ENCODE results near the gene C19orf53. TPM values are rescaled to one million over a fixed set of nuclear protein-coding genes. Genes with fewer than 3 reads are reported as not detected.
A peak's percentile ranks its signal among the peaks of the same experiment; 100 is the strongest.

C19orf53 gene
- polyA plus RNA-seq, 3 donors, result 125 to 156 (median 132) TPM

DNA sequence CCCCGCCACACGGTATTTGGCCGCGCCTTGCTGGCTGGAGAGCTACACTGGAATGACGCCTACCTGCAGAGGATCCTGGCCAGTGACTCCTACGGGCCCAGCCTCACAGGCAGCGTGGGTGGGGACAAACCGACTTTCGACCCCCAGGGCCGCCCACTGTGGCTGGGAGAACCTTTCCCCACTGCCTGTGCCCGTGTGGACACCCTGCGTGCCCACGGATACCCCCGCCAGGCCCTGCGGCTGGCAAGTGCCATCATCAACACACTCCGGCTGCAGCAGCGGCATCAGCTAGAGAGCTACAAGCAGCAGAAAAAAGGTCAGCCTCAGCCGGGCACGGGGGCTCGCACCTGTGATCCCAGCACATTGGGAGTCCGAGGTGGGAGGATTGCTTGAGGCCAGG, 40.3 kb downstream of the C19orf53 start:
- Histone ChIP-seq H3K9ac (ENCODE audit: insufficient read depth, low read length, poor library complexity, severe bottlenecking) (no peak overlapping the region), H3K27ac (ENCODE audit: low read depth in 1 of 2, low read length in 2 of 2) (no peak overlapping the region), H3K9me3 (replicated peaks in 1 of 2; ENCODE audit: control insufficient read depth in 1 of 2, insufficient read depth in 1 of 2, low read length in 2 of 2) (no peaks in the 10 kb centered on the region), H4K20me1 (ENCODE audit: insufficient read depth, low read length) (no peaks in the 10 kb centered on the region), H3K79me2 (ENCODE audit: insufficient read depth, low read length) (no peaks in the 10 kb centered on the region), H3K4me2 (replicated peaks; ENCODE audit: extremely low read depth, low read length, poor library complexity, severe bottlenecking) (no peak overlapping the region), H3K27me3 (ENCODE audit: control insufficient read depth in 2 of 2, insufficient read depth in 2 of 2, low read length in 2 of 2) (no peaks in the 10 kb centered on the region), H3K36me3 (replicated peaks in 1 of 2; ENCODE audit: control insufficient read depth in 1 of 2, insufficient read depth in 2 of 2, low read length in 2 of 2) (peaks cover 0 to 7% of the 10 kb centered on the region in 2 donors), H3K4me1 (ENCODE audit: control insufficient read depth in 1 of 2, insufficient read depth in 2 of 2, low read length in 2 of 2) (peaks cover 9 to 29% of the 10 kb centered on the region in 2 donors), H3K4me3 (replicated peaks in 1 of 3; ENCODE audit: low read depth in 2 of 3, low read length in 3 of 3) (no peak overlapping the region), H2AFZ (ENCODE audit: insufficient read depth, low read depth, low read length, poor library complexity, severe bottlenecking) (no peak overlapping the region)
- TF ChIP-seq, protein P1, sequence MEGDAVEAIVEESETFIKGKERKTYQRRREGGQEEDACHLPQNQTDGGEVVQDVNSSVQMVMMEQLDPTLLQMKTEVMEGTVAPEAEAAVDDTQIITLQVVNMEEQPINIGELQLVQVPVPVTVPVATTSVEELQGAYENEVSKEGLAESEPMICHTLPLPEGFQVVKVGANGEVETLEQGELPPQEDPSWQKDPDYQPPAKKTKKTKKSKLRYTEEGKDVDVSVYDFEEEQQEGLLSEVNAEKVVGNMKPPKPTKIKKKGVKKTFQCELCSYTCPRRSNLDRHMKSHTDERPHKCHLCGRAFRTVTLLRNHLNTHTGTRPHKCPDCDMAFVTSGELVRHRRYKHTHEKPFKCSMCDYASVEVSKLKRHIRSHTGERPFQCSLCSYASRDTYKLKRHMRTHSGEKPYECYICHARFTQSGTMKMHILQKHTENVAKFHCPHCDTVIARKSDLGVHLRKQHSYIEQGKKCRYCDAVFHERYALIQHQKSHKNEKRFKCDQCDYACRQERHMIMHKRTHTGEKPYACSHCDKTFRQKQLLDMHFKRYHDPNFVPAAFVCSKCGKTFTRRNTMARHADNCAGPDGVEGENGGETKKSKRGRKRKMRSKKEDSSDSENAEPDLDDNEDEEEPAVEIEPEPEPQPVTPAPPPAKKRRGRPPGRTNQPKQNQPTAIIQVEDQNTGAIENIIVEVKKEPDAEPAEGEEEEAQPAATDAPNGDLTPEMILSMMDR (IDR thresholded peaks at IDR 0.05), result no peak
- H3K36me3 Mint-ChIP-seq, result peaks cover 10 to 41% of the 10 kb centered on the region in 2 donors
- DNase-seq, result no peak
- intact Hi-C loops (cut with micrococcal nuclease), result no loop called here
- whole genome bisulfite sequencing (ENCODE audit: insufficient coverage), result 88% methylated on average over 16 of the region's 21 CpGs
- no peak overlapping the region for H3K27ac Mint-ChIP-seq
- peaks cover 0 to 3% (median 0%) of the 10 kb centered on the region in 7 donors for H3K9me3 Mint-ChIP-seq
- no peaks in the 10 kb centered on the region for H3K27me3 Mint-ChIP-seq (ENCODE audit: low read depth in 3 of 3)
- peaks cover 31% of the 10 kb centered on the region for H3K4me1 Mint-ChIP-seq
- no peak overlapping the region for H3K4me3 Mint-ChIP-seq

- Mint-ChIP-seq H3K9me3 (peaks cover 0 to 3% (median 0%) of the 10 kb centered on the region in 7 donors), H3K27me3 (ENCODE audit: low read depth in 3 of 3) (peaks cover 0 to 1% (median 0%) of the 10 kb centered on the region in 3 donors), H3K4me1 (peaks cover 31% of the 10 kb centered on the region), H3K36me3 (peaks cover 13 to 48% of the 10 kb centered on the region in 2 donors), H3K4me3 (peak overlapping the region in 1 of 2 donors; percentile 66), H3K27ac (no peak overlapping the region)
- Histone ChIP-seq H3K4me1 (ENCODE audit: control insufficient read depth in 1 of 2, insufficient read depth in 2 of 2, low read length in 2 of 2) (peaks cover 9 to 29% of the 10 kb centered on the region in 2 donors), H3K9ac (ENCODE audit: insufficient read depth, low read length, poor library complexity, severe bottlenecking) (no peak overlapping the region), H3K4me3 (replicated peaks in 1 of 3; ENCODE audit: low read depth in 2 of 3, low read length in 3 of 3) (peak overlapping the region in 1 of 3 experiments; percentile 64), H3K9me3 (replicated peaks in 1 of 2; ENCODE audit: control insufficient read depth in 1 of 2, insufficient read depth in 1 of 2, low read length in 2 of 2) (no peaks in the 10 kb centered on the region), H3K4me2 (replicated peaks; ENCODE audit: extremely low read depth, low read length, poor library complexity, severe bottlenecking) (peak overlapping the region; percentile 72), H3K27me3 (ENCODE audit: control insufficient read depth in 2 of 2, insufficient read depth in 2 of 2, low read length in 2 of 2) (no peaks in the 10 kb centered on the region), H2AFZ (ENCODE audit: insufficient read depth, low read depth, low read length, poor library complexity, severe bottlenecking) (peak overlapping the region; percentile 67), H3K36me3 (replicated peaks in 1 of 2; ENCODE audit: control insufficient read depth in 1 of 2, insufficient read depth in 2 of 2, low read length in 2 of 2) (peaks cover 0 to 12% of the 10 kb centered on the region in 2 donors), H3K79me2 (ENCODE audit: insufficient read depth, low read length) (no peaks in the 10 kb centered on the region), H4K20me1 (ENCODE audit: insufficient read depth, low read length) (no peaks in the 10 kb centered on the region), H3K27ac (ENCODE audit: low read depth in 1 of 2, low read length in 2 of 2) (no peak overlapping the region)
- WGBS (ENCODE audit: insufficient coverage), result 95% methylated on average over 6 of the region's 11 CpGs
- peak in 1 of 3 donors; percentile 23 for DNase-seq
- intact Hi-C loops (cut with micrococcal nuclease), result no loop called here
- TF ChIP-seq, protein P1 (IDR thresholded peaks at IDR 0.05), result no peak
Observed at GRCh38 chr19:13817018-13817614, 42.9 kb downstream of the C19orf53 start.
